Activated CD4-positive, alpha-beta T cell treated with anti-CD3 and anti-CD28 coated beads, Interleukin-2, amount 10 ng/mL, durations not matched to agents 24 days and 14 days (primary cell): ENCODE results near the gene CFAP206. TPM values are rescaled to one million over a fixed set of nuclear protein-coding genes. Genes with fewer than 3 reads are reported as not detected.
A peak's percentile ranks its signal among the peaks of the same experiment; 100 is the strongest.
"Not testable (repeated sequence)": the region's sequence is repeated elsewhere in the genome, so short reads cannot be mapped to it uniquely, and the experiment has no call there.

Experiments
- DNase-seq: peaks from one replicate; pipeline ENCODE4 v3.0.0; 2022
- H3K27ac Mint-ChIP-seq: one replicate; pipeline ENCODE4 v1.8.0; 2022; ENCODE audit warnings: mild to moderate bottlenecking, mixed read lengths
- H3K27me3 Mint-ChIP-seq: one replicate; pipeline ENCODE4 v1.8.0; 2022; ENCODE audit warnings: mixed read lengths
- H3K36me3 Mint-ChIP-seq: one replicate; pipeline ENCODE4 v1.8.0; 2022; ENCODE audit warnings: low read depth, mild to moderate bottlenecking, mixed read lengths
- H3K4me1 Mint-ChIP-seq: one replicate; pipeline ENCODE4 v1.8.0; 2021; ENCODE audit warnings: mixed read lengths
- H3K4me3 Mint-ChIP-seq: one replicate; pipeline ENCODE4 v1.8.0; 2022; ENCODE audit warnings: mild to moderate bottlenecking, moderate library complexity, mixed read lengths
- H3K9me3 Mint-ChIP-seq: one replicate; pipeline ENCODE4 v1.8.0; 2021; ENCODE audit warnings: mixed read lengths
- intact Hi-C: fragments of 100-400 bp; cut with micrococcal nuclease; formaldehyde crosslinking; loops from one replicate; pipeline ENCODE4 v1.15.1; 2023
- total RNA-seq: library from RNA; stranded (reverse); gene quantifications from 2 replicates; pipeline ENCODE4 v1.2.3, GENCODE V29; 2022

CFAP206 gene
- total RNA-seq, 1 donor from 2014 or later: not detected

GRCh38 chr6:87465051-87465450 lies 57.3 kb downstream of the CFAP206 start:
- Mint-ChIP-seq H3K4me3 (no peak overlapping the region), H3K27ac (no peak overlapping the region), H3K9me3 (no peaks in the 10 kb centered on the region), H3K4me1 (no peaks in the 10 kb centered on the region), H3K27me3 (peaks cover 40% of the 10 kb centered on the region), H3K36me3 (no peaks in the 10 kb centered on the region)
- no peak for DNase-seq
- intact Hi-C loops: no loop called here

DNA sequence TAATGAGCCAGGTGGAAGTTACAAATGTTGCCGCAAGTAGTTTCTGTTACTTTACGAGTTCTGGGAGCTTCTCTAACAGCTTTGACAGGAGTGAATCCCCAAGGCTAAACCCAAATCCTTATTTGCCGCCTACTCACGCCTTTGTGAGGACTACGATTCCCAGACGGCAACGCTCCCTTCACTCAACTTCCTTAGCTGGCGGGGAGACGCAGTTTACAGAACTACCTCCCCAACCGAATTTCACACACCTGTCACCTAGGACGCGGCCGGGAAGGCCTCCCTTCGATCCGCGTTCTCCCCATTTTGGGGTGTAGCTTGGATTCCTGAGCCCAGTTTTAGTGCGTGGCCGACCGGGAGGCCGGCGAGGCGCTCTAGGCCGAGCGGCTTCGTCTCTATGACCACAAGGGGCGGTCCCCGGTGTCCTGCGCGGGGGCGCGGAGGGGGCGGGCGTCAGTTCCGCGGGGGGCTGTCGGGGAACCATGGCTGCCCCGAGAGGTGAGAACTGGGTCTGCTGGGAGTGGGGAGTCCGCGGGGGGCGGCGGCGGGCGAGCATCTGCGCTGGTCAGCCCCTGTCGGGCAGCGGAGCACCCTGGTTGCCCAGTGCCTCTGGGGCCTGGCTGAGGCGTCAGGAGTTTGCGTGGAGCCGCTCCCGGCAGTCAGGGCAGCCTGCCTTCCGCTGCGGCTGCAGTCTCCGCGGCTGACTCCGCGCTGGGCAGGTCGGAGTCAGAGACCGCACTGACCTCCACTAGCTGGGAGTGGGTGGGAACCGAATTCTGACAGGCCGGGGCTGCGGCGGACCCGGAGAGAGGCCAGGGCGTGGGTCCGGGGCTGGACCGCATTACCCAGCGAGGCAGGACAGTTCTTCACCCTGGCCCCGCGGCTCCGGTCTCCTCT lies 65.0 kb downstream of the CFAP206 start, which contains the start of gene SLC35A1:
Gene SLC35A1, plus strand, starts transcription at position 450 of the 894 bp plus-strand sequence. Its CDS starts 30 bp downstream, at position 480.
- no peaks in the 10 kb centered on the region for H3K9me3 Mint-ChIP-seq
- intact Hi-C loops: loop anchor here (1.0 kb wide), 5 partner anchors 64 to 317 kb away; partner anchors contain the start of genes AKIRIN2, ORC3, SMIM8 and ZNF292
- peaks cover 8% of the 10 kb centered on the region for H3K27me3 Mint-ChIP-seq
- peak within 1 kb of the TSS; percentile 95 for H3K4me3 Mint-ChIP-seq
- H3K4me1 Mint-ChIP-seq: peaks cover 17% of the 10 kb centered on the region
- peak; percentile 96 for DNase-seq
- H3K36me3 Mint-ChIP-seq: no peaks in the 10 kb centered on the region
- peak within 1 kb of the TSS; percentile 97 for H3K27ac Mint-ChIP-seq

GRCh38 chr6:87473419-87473903 lies 65.7 kb downstream of the CFAP206 start:
- no peak for DNase-seq
- H3K4me1 Mint-ChIP-seq: peaks cover 17% of the 10 kb centered on the region
- no peaks in the 10 kb centered on the region for H3K9me3 Mint-ChIP-seq
- H3K4me3 Mint-ChIP-seq: peak overlapping the region; percentile 95
- intact Hi-C loops: loop anchor here (1.0 kb wide), 1 partner anchor 229 kb away; the partner anchor contains the start of gene AKIRIN2
- H3K36me3 Mint-ChIP-seq: peaks cover 6% of the 10 kb centered on the region
- peak overlapping the region; percentile 97 for H3K27ac Mint-ChIP-seq
- H3K27me3 Mint-ChIP-seq: peaks cover 3% of the 10 kb centered on the region

GRCh38 chr6:87481931-87482330 lies 74.2 kb downstream of the CFAP206 start:
- Mint-ChIP-seq H3K4me3 (no peak overlapping the region), H3K9me3 (no peaks in the 10 kb centered on the region), H3K4me1 (peaks cover 8% of the 10 kb centered on the region), H3K36me3 (peaks cover 19% of the 10 kb centered on the region), H3K27me3 (no peaks in the 10 kb centered on the region), H3K27ac (no peak overlapping the region)
- intact Hi-C loops: no loop called here
- no peak for DNase-seq

- no peak for DNase-seq
- intact Hi-C loops: no loop called here
- Mint-ChIP-seq H3K4me1 (peaks cover 8% of the 10 kb centered on the region), H3K4me3 (no peak overlapping the region), H3K36me3 (peaks cover 19% of the 10 kb centered on the region), H3K9me3 (no peaks in the 10 kb centered on the region), H3K27me3 (no peaks in the 10 kb centered on the region), H3K27ac (no peak overlapping the region)
These were observed 74.6 kb downstream of the CFAP206 start for GRCh38 chr6:87482366-87482765.

DNA sequence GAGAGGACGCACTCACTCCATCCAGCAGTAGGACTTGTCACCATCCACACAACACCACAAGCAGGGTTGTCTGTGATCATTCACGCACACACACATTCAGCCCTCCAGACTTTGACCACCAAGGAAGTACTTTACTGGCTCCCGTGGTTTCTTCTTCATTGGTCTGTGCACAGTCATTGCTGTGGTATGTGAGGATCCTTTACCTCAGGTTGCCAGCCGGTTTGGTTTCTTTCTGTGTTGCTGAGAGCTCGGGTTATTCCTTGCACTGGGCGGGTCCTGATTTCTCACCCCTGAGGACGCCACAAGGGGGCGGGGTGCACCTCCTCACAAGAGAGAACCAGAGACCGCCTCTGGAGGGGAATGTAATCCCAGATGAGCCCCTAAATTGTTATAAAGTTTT lies 76.2 kb downstream of the CFAP206 start:
- peak; percentile 61 for DNase-seq
- Mint-ChIP-seq H3K4me1 (peaks cover 8% of the 10 kb centered on the region), H3K27me3 (no peaks in the 10 kb centered on the region), H3K36me3 (peaks cover 15% of the 10 kb centered on the region), H3K4me3 (no peak overlapping the region), H3K9me3 (no peaks in the 10 kb centered on the region), H3K27ac (no peak overlapping the region)
- intact Hi-C loops: no loop called here

- DNase-seq: peak; percentile 26
- H3K9me3 Mint-ChIP-seq: no peaks in the 10 kb centered on the region
- no peak overlapping the region for H3K4me3 Mint-ChIP-seq
- H3K27me3 Mint-ChIP-seq: no peaks in the 10 kb centered on the region
- peaks cover 8% of the 10 kb centered on the region for H3K4me1 Mint-ChIP-seq
- intact Hi-C loops: no loop called here
- no peak overlapping the region for H3K27ac Mint-ChIP-seq
- H3K36me3 Mint-ChIP-seq: peaks cover 14% of the 10 kb centered on the region
These were observed 76.7 kb downstream of the CFAP206 start for GRCh38 chr6:87484491-87484890.

- intact Hi-C loops: no loop called here
- Mint-ChIP-seq H3K36me3 (peaks cover 10% of the 10 kb centered on the region), H3K4me3 (no peak overlapping the region), H3K27me3 (no peaks in the 10 kb centered on the region), H3K4me1 (peaks cover 8% of the 10 kb centered on the region), H3K9me3 (no peaks in the 10 kb centered on the region), H3K27ac (no peak overlapping the region)
- DNase-seq: no peak
These were observed 79.8 kb downstream of the CFAP206 start for GRCh38 chr6:87487555-87487954.

- H3K27ac Mint-ChIP-seq, intact Hi-C loops, H3K4me3 Mint-ChIP-seq, H3K4me1 Mint-ChIP-seq, DNase-seq, H3K27me3 Mint-ChIP-seq, H3K9me3 Mint-ChIP-seq: not testable (repeated sequence)
- H3K36me3 Mint-ChIP-seq: peaks cover 15% of the 10 kb centered on the region
These were observed 81.6 kb downstream of the CFAP206 start for GRCh38 chr6:87489326-87489725.

DNA sequence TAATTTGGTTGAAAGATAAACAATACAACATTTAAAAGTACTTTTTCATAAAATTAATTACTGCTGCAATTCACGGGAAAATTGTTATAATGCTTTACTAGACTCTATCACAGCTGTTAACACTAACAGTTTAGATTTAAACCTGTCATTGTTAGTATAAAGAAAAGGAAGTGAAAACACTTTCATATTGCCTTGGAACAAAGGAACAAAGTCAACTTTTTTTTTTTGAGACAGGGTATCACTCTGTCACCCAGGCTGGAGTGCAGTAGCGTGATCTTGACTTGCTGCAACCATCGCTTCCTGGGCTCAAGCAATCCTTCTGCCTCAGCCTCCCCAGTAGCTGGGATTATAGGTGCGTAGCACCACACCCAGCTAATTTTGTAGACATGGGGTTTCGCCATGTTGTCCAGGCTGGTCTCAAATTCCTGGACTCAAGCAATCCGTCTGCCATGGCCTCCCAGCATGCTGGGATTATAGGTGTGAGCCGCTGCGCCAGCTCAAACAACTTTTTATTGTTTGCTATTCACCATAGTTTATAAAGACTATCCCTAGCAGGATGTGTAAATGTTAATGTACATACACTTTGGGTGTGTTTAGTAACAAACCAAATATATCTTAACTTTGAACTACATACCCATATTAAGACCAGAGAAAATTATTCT lies 87.1 kb downstream of the CFAP206 start:
- peaks cover 14% of the 10 kb centered on the region for H3K36me3 Mint-ChIP-seq
- H3K4me1 Mint-ChIP-seq: peaks cover 2% of the 10 kb centered on the region
- H3K27me3 Mint-ChIP-seq: no peaks in the 10 kb centered on the region
- no peak for DNase-seq
- H3K4me3 Mint-ChIP-seq: no peak overlapping the region
- no peak overlapping the region for H3K27ac Mint-ChIP-seq
- no peaks in the 10 kb centered on the region for H3K9me3 Mint-ChIP-seq
- intact Hi-C loops: no loop called here

- peaks cover 2% of the 10 kb centered on the region for H3K4me1 Mint-ChIP-seq
- peaks cover 18% of the 10 kb centered on the region for H3K36me3 Mint-ChIP-seq
- H3K4me3 Mint-ChIP-seq: no peak overlapping the region
- no peak overlapping the region for H3K27ac Mint-ChIP-seq
- H3K27me3 Mint-ChIP-seq: no peaks in the 10 kb centered on the region
- H3K9me3 Mint-ChIP-seq: no peaks in the 10 kb centered on the region
- intact Hi-C loops: no loop called here
- no peak for DNase-seq
These were observed 90.3 kb downstream of the CFAP206 start for GRCh38 chr6:87498048-87498447.

- H3K27ac Mint-ChIP-seq: no peak overlapping the region
- H3K27me3 Mint-ChIP-seq: no peaks in the 10 kb centered on the region
- no peak for DNase-seq
- H3K9me3 Mint-ChIP-seq: no peaks in the 10 kb centered on the region
- no peaks in the 10 kb centered on the region for H3K4me1 Mint-ChIP-seq
- intact Hi-C loops: no loop called here
- peaks cover 27% of the 10 kb centered on the region for H3K36me3 Mint-ChIP-seq
- no peak overlapping the region for H3K4me3 Mint-ChIP-seq
These were observed 94.2 kb downstream of the CFAP206 start for GRCh38 chr6:87501809-87502572.

- peaks cover 32% of the 10 kb centered on the region for H3K36me3 Mint-ChIP-seq
- intact Hi-C loops: no loop called here
- DNase-seq: no peak
- H3K27ac Mint-ChIP-seq: no peak overlapping the region
- no peaks in the 10 kb centered on the region for H3K9me3 Mint-ChIP-seq
- no peak overlapping the region for H3K4me3 Mint-ChIP-seq
- no peaks in the 10 kb centered on the region for H3K27me3 Mint-ChIP-seq
- no peaks in the 10 kb centered on the region for H3K4me1 Mint-ChIP-seq
These were observed 96.7 kb downstream of the CFAP206 start for GRCh38 chr6:87504441-87504840.
